ENCODE results near the gene AKAP17A.
"Not testable (repeated sequence)": the region's sequence is repeated elsewhere in the genome, so short reads cannot be mapped to it uniquely, and the experiment has no call there.

The AKAP17A gene

GRCh38 chrX:1561164-1561563 is 30.2 kb upstream of the AKAP17A start:
- no peak overlapping the region for H3K27ac ChIP-seq (ENCODE audit: insufficient read depth, low read depth, low read length, poor library complexity, severe bottlenecking)
- H3K27me3 ChIP-seq (ENCODE audit: control insufficient read depth, insufficient read depth, low read length, poor library complexity, severe bottlenecking): no peaks in the 10 kb centered on the region
- no peaks in the 10 kb centered on the region for H3K9me3 ChIP-seq (ENCODE audit: control insufficient read depth, low read length)
- no peaks in the 10 kb centered on the region for H3K36me3 ChIP-seq (ENCODE audit: control insufficient read depth, insufficient read depth, low read length)
- H3K4me1 ChIP-seq (ENCODE audit: control insufficient read depth, insufficient read depth, low read length): no peaks in the 10 kb centered on the region
- 84 to 87% methylated on average over 2 of the region's 2 CpGs for WGBS, 2 experiments
- H3K4me3 ChIP-seq (ENCODE audit: insufficient read depth, low read depth, low read length): no peak overlapping the region

DNA sequence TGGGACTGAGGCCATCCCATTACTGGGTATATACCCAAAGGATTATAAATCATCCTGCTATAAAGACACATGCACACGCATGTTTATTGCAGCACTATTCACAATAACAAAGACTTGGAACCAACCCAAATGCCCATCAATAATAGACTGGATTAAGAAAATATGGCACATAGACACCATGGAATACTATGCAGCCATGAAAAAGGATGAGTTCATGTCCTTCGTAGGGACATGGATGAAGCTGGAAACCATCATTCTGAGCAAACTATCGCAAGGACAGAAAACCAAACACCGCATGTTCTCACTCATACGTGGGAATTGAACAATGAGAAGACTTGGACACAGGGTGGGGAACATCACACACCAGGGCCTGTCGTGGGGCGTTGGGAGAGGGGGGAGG is 27.3 kb upstream of the AKAP17A start:
- not testable (repeated sequence) for H3K36me3 ChIP-seq (ENCODE audit: control insufficient read depth, insufficient read depth, low read length); H3K4me3 ChIP-seq (ENCODE audit: insufficient read depth, low read depth, low read length); H3K27ac ChIP-seq (ENCODE audit: insufficient read depth, low read depth, low read length, poor library complexity, severe bottlenecking); H3K27me3 ChIP-seq (ENCODE audit: control insufficient read depth, insufficient read depth, low read length, poor library complexity, severe bottlenecking); H3K9me3 ChIP-seq (ENCODE audit: control insufficient read depth, low read length); H3K4me1 ChIP-seq (ENCODE audit: control insufficient read depth, insufficient read depth, low read length)
- 87 to 91% methylated on average over 7 of the region's 7 CpGs for WGBS, 2 experiments

DNA sequence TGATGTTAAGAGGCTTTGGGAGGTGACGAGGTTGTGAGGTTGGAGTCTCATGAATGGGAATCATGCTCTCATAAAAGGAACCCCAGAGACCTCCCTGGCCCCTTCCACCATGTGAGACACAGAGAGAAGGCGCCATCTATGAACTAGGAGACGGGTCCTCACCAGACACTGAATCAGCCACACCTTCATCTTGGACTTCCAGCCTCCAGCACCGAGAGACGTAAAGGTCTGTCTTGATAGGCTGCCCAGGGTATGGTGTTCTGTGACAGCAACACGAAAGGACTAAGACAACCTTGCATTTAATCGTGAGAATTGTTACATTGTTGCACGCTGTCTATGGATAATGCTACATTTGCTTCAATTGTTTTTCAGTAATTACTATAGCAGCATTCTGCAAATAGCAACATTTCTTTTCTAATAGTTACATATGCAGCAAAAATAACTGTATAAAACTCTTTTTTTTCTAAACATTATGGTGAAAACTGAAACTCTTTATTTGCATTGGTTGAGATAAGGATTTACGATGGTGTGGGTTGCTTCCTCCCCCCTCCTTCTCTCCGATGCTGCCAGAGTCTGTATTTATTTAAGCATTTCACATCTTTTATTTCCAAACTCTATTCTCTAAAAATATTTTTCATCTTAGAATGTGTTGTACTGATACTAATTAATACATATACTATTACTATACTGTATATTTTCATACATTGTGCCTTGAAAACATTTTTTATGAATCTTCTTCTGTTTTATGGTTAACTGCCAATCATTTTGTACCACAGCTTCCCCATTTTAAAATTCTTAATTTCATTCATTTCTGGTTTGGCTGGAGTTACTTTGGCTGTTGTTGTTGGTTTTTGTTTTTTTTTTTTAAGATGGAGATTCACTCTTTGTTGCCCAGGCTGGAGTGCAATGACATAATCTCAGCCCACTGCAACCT is 26.4 kb upstream of the AKAP17A start:
- H3K36me3 ChIP-seq (ENCODE audit: control insufficient read depth, insufficient read depth, low read length): no peaks in the 10 kb centered on the region
- H3K4me3 ChIP-seq (ENCODE audit: insufficient read depth, low read depth, low read length): no peak overlapping the region
- H3K27ac ChIP-seq (ENCODE audit: insufficient read depth, low read depth, low read length, poor library complexity, severe bottlenecking): no peak overlapping the region
- no peaks in the 10 kb centered on the region for H3K9me3 ChIP-seq (ENCODE audit: control insufficient read depth, low read length)
- no peaks in the 10 kb centered on the region for H3K27me3 ChIP-seq (ENCODE audit: control insufficient read depth, insufficient read depth, low read length, poor library complexity, severe bottlenecking)
- H3K4me1 ChIP-seq (ENCODE audit: control insufficient read depth, insufficient read depth, low read length): no peaks in the 10 kb centered on the region
- 85 to 86% methylated on average over 8 to 9 of the region's 10 CpGs for WGBS, 2 experiments

- not testable (repeated sequence) for H3K4me3 ChIP-seq (ENCODE audit: insufficient read depth, low read depth, low read length); H3K4me1 ChIP-seq (ENCODE audit: control insufficient read depth, insufficient read depth, low read length); H3K9me3 ChIP-seq (ENCODE audit: control insufficient read depth, low read length); H3K27me3 ChIP-seq (ENCODE audit: control insufficient read depth, insufficient read depth, low read length, poor library complexity, severe bottlenecking); H3K36me3 ChIP-seq (ENCODE audit: control insufficient read depth, insufficient read depth, low read length); H3K27ac ChIP-seq (ENCODE audit: insufficient read depth, low read depth, low read length, poor library complexity, severe bottlenecking)
- 92 to 93% methylated on average over 19 of the region's 19 CpGs for WGBS, 2 experiments
These were observed 17.2 kb upstream of the AKAP17A start for GRCh38 chrX:1574181-1574580.

DNA sequence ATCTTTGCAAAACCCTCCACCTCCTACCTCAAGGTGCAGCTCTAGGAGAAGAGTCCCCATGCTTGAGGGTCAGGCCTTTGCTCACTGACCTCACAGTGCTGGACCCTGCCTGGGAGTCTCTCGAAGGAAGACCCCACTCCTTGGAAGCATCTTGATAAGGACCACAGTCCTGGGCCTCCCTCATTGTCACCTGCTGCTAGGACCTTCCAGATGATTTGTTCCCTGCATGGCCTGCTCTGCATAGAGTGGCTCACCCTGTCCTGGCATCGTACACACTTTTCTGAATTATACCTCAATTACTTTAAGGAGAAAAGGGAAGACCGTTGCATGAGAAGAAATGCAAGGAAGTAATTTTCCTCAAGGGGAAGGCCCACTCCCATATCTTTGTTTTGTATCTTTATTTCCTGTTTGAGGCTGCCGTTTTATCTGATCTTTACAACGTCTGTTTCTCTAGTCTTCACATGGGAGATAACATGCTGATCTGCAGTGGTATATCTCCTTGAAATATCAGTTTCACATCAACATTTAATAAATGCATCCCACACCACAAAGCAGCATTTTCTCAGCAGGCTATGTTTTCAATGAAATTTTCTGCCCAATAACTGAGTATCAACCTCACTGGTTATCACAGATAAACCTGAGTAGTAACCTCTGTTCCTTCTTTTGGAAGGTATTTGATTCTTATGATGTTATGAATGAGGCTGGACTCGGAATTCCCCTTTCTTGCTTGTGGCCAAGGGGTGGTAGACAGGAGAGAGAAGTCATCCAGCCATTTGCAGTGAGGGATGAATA is 15.0 kb upstream of the AKAP17A start:
- H3K36me3 ChIP-seq (ENCODE audit: control insufficient read depth, insufficient read depth, low read length): no peaks in the 10 kb centered on the region
- WGBS, 2 experiments: 82 to 87% methylated on average over 6 of the region's 6 CpGs
- no peaks in the 10 kb centered on the region for H3K4me1 ChIP-seq (ENCODE audit: control insufficient read depth, insufficient read depth, low read length)
- H3K27ac ChIP-seq (ENCODE audit: insufficient read depth, low read depth, low read length, poor library complexity, severe bottlenecking): no peak overlapping the region
- no peak overlapping the region for H3K4me3 ChIP-seq (ENCODE audit: insufficient read depth, low read depth, low read length)
- no peaks in the 10 kb centered on the region for H3K9me3 ChIP-seq (ENCODE audit: control insufficient read depth, low read length)
- no peaks in the 10 kb centered on the region for H3K27me3 ChIP-seq (ENCODE audit: control insufficient read depth, insufficient read depth, low read length, poor library complexity, severe bottlenecking)

DNA sequence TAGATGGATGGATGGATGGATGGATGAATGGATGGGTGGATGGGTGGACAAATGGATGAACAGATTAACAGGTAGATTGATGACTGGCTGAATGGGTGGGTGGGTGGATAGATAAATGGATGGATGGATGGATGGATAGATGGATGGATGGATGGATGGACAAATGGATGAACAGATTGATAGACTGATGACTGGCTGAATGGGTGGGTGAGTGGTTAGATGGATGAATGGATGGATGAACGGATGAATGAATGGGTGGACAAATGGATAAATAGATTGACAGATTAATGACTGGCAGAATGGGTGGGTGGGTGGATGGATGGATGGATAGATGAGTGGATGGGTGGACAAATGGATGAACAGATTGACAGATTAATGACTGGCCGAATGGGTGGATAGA is 13.6 kb upstream of the AKAP17A start:
- Histone ChIP-seq H3K4me1 (ENCODE audit: control insufficient read depth, insufficient read depth, low read length) (no peaks in the 10 kb centered on the region), H3K27ac (ENCODE audit: insufficient read depth, low read depth, low read length, poor library complexity, severe bottlenecking) (no peak overlapping the region), H3K36me3 (ENCODE audit: control insufficient read depth, insufficient read depth, low read length) (no peaks in the 10 kb centered on the region), H3K9me3 (ENCODE audit: control insufficient read depth, low read length) (no peaks in the 10 kb centered on the region), H3K27me3 (ENCODE audit: control insufficient read depth, insufficient read depth, low read length, poor library complexity, severe bottlenecking) (no peaks in the 10 kb centered on the region), H3K4me3 (ENCODE audit: insufficient read depth, low read depth, low read length) (no peak overlapping the region)
- WGBS, 2 experiments: 59% methylated on average over 2 of the region's 2 CpGs

DNA sequence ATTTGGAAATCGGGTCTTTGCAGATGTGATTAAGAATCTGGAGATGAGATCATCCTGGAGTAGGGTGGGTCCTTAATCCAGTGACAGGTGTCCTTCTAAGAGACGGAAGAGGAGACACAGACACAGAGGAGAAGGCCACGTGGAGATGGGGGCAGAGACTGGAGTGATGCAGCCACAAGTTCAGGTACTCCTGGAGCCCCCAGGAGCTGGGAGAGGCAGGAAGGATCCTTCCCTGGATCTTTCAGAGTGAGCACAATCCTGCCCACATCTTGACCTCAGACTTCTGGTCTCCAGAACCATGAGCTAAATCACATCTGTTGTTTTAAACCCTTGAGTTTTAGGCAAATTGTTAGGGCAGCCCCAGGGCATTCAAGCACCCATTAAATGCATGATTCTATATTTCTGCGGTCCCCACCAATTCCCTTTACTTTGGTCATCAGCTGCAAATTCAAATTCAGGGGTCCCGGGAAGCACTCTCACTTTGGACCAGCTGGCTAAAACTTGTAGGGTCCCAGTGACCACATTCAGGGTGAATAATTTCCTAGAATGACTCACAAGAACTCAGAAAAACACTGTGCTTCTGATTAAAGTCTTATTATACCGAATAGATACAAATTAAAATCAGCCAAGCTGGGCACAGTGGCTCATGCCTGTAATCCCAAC is 12.8 kb upstream of the AKAP17A start:
- no peak overlapping the region for H3K4me3 ChIP-seq (ENCODE audit: insufficient read depth, low read depth, low read length)
- H3K27ac ChIP-seq (ENCODE audit: insufficient read depth, low read depth, low read length, poor library complexity, severe bottlenecking): no peak overlapping the region
- H3K27me3 ChIP-seq (ENCODE audit: control insufficient read depth, insufficient read depth, low read length, poor library complexity, severe bottlenecking): no peaks in the 10 kb centered on the region
- no peaks in the 10 kb centered on the region for H3K9me3 ChIP-seq (ENCODE audit: control insufficient read depth, low read length)
- 72 to 73% methylated on average over 6 of the region's 6 CpGs for WGBS, 2 experiments
- H3K4me1 ChIP-seq (ENCODE audit: control insufficient read depth, insufficient read depth, low read length): no peaks in the 10 kb centered on the region
- no peaks in the 10 kb centered on the region for H3K36me3 ChIP-seq (ENCODE audit: control insufficient read depth, insufficient read depth, low read length)

DNA sequence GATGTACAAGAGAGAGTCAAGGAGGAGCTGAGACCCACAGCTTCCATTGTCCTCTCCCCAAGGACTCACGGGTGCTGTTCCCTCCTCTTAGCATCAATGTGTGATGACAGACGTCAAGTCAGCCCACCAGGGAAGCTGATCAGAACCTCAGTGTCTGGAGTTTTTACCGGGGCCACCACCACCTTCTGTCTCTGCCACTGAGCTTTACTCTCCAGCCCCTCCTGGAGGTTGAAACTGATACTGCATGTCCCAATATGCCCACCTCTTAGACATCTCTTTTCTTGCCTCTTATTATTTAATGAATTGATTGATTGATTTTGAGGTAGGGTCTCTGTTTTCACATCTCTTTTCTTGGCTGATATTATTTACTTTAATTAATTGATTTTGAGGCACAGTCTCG is 10.3 kb upstream of the AKAP17A start:
- WGBS, 2 experiments: 50 to 54% methylated on average over 3 of the region's 4 CpGs

GRCh38 chrX:1582686-1583437 is 8.5 kb upstream of the AKAP17A start:
- no peaks in the 10 kb centered on the region for H3K4me1 ChIP-seq (ENCODE audit: control insufficient read depth, insufficient read depth, low read length)
- 58 to 60% methylated on average over 26 to 27 of the region's 27 CpGs for WGBS, 2 experiments

More for the DNA sequence above, 10.3 kb upstream of the AKAP17A start:
- Histone ChIP-seq H3K4me3 (ENCODE audit: insufficient read depth, low read depth, low read length) (no peak overlapping the region), H3K9me3 (ENCODE audit: control insufficient read depth, low read length) (no peaks in the 10 kb centered on the region), H3K36me3 (ENCODE audit: control insufficient read depth, insufficient read depth, low read length) (no peaks in the 10 kb centered on the region), H3K27ac (ENCODE audit: insufficient read depth, low read depth, low read length, poor library complexity, severe bottlenecking) (no peak overlapping the region), H3K4me1 (ENCODE audit: control insufficient read depth, insufficient read depth, low read length) (no peaks in the 10 kb centered on the region), H3K27me3 (ENCODE audit: control insufficient read depth, insufficient read depth, low read length, poor library complexity, severe bottlenecking) (no peaks in the 10 kb centered on the region)

More at GRCh38 chrX:1582686-1583437, 8.5 kb upstream of the AKAP17A start:
- no peaks in the 10 kb centered on the region for H3K9me3 ChIP-seq (ENCODE audit: control insufficient read depth, low read length)
- no peaks in the 10 kb centered on the region for H3K27me3 ChIP-seq (ENCODE audit: control insufficient read depth, insufficient read depth, low read length, poor library complexity, severe bottlenecking)
- no peak overlapping the region for H3K4me3 ChIP-seq (ENCODE audit: insufficient read depth, low read depth, low read length)
- H3K27ac ChIP-seq (ENCODE audit: insufficient read depth, low read depth, low read length, poor library complexity, severe bottlenecking): no peak overlapping the region
- H3K36me3 ChIP-seq (ENCODE audit: control insufficient read depth, insufficient read depth, low read length): no peaks in the 10 kb centered on the region

All from ectodermal cell (in vitro differentiated cells).